Large intestine (tissue), 3 donors: ENCODE measurements around the gene ZNF385C. TPM values are rescaled to one million over a fixed set of nuclear protein-coding genes. Genes with fewer than 3 reads are reported as not detected.
"Not testable (repeated sequence)": the region's sequence is repeated elsewhere in the genome, so short reads cannot be mapped to it uniquely, and the experiment has no call there.

Experiments
- DNase-seq, 2 donors: peaks; one replicate each; pipeline versions ENCODE4 v3.0.0 to v3.0.0-alpha.2; 2013
- H3K27ac ChIP-seq: one replicate; pipeline ENCODE4 v1.5.1; 2013; ENCODE audit warnings: low read length
- H3K27me3 ChIP-seq: 2 replicates; pipeline ENCODE4 v1.6.1; 2013; ENCODE audit warnings: low read length; ENCODE audit not compliant: control insufficient read depth, insufficient read depth
- H3K36me3 ChIP-seq: 2 replicates; pipeline ENCODE4 v1.6.1; 2013; ENCODE audit warnings: low read length; ENCODE audit not compliant: control insufficient read depth, insufficient read depth
- H3K4me1 ChIP-seq: one replicate; pipeline ENCODE4 v1.6.1; 2013; ENCODE audit warnings: low read length; ENCODE audit not compliant: control insufficient read depth, insufficient read depth
- H3K4me3 ChIP-seq: one replicate; pipeline ENCODE4 v1.5.1; 2013; ENCODE audit warnings: low read length
- H3K9me3 ChIP-seq: one replicate; pipeline ENCODE4 v1.6.1; 2013; ENCODE audit warnings: mild to moderate bottlenecking, low read depth, low read length, moderate library complexity; ENCODE audit not compliant: control insufficient read depth
- WGBS: methylation state at CpG from one replicate; pipeline ENCODE4 v1.1.5; 2013; ENCODE audit warnings: low lambda C conversion rate; ENCODE audit not compliant: insufficient coverage; 5-methylcytosine and 5-hydroxymethylcytosine counted together
- polyA plus RNA-seq: library from polyadenylated mRNA; unstranded; fragments of 120-200 nt; gene quantifications from one replicate; pipeline ENCODE4 v1.2.1, GENCODE V29; 2013

ZNF385C gene
- polyA plus RNA-seq, 1 donor: 1.4 TPM

DNA sequence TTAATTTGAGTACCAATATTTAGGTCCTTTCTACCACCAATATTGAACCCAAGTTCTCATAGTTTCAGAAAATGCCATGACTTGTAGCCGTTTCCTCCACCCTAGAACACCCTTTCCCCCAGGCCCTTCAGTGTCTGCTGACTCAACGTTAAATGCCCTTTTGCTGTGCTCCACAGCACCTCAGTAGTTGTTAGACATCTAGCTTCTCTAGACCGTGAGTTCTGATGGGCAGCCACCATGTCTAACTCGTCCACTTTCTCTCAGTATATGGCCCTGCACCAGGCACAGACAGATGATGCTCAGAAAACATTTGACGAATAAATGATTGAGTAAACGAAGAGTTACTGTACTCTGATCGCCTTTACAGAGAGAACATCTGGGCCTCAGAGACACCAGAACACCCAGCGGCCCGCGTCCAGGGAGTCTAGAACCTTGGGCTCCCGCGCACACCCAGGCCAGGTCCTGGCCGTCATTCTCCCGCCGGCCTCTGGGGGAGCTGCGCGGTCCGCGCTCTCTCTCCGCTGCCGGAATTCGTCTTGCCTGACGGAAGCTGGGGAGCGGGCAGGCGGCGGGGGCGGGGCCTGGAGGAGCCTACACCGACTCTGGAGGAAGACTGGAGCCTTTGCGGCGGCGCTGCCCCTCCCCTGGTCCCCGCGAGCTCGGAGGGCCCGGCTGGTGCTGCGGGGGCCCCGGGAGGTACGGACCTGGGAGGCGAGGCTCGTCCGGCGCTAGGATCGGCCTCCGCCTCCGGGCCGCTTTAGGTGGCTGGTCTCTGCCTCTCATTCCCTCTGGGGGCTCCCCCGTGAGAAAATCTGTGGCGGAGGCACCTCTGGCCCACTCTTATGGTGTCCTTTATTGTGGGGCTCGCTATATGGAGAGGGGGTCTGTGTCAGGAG is 78.5 kb downstream of the ZNF385C start, which contains the start of gene NKIRAS2:
Gene NKIRAS2 (plus strand): TSS at position 582 of the 896 bp plus-strand sequence. CDS start 1,488 bp downstream, outside the sequence.
- Histone ChIP-seq H3K4me1 (peaks cover 24% of the 10 kb centered on the region), H3K9me3 (no peaks in the 10 kb centered on the region), H3K36me3 (peaks cover 24% of the 10 kb centered on the region), H3K4me3 (peak within 1 kb of the TSS; percentile 87), H3K27ac (peak within 1 kb of the TSS; percentile 79), H3K27me3 (no peaks in the 10 kb centered on the region)
- no CpG with 5 or more reads among the region's 49 CpGs for WGBS
- DNase-seq: peak; percentile 90 to 94

DNA sequence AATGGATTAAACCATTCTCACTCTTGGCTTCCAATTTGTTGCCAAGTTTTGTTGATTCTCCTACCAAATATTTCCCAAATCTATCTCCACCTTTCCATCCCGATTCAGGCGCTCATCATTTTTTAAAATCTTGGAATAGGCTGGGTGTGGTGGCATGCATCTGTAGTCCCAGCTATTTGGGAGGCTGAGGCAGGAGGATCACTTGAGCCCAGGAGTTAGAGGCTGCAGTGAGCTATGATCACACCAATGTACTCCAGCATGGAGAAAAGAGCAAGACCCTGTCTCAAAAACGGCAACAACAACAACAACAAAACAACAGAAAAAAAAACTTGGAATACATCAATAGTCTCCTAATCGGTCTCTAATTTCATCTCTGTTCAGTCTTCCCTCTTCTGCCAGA is 79.3 kb downstream of the ZNF385C start:
- H3K4me1 ChIP-seq: peaks cover 17% of the 10 kb centered on the region
- no peaks in the 10 kb centered on the region for H3K27me3 ChIP-seq
- no peak for DNase-seq
- H3K27ac ChIP-seq: no peak overlapping the region
- no peaks in the 10 kb centered on the region for H3K9me3 ChIP-seq
- WGBS: 100% methylated on average over 1 of the region's 4 CpGs
- no peak overlapping the region for H3K4me3 ChIP-seq
- H3K36me3 ChIP-seq: peaks cover 19% of the 10 kb centered on the region

- no peaks in the 10 kb centered on the region for H3K27me3 ChIP-seq
- H3K4me3 ChIP-seq: peak overlapping the region; percentile 98
- H3K27ac ChIP-seq: peak overlapping the region; percentile 82
- peaks cover 13% of the 10 kb centered on the region for H3K36me3 ChIP-seq
- H3K9me3 ChIP-seq: no peaks in the 10 kb centered on the region
- DNase-seq: no peak
- WGBS: no CpG with 5 or more reads among the region's 3 CpGs
- H3K4me1 ChIP-seq: peaks cover 15% of the 10 kb centered on the region
These were observed 79.9 kb downstream of the ZNF385C start for GRCh38 chr17:42018339-42018738.

- Histone ChIP-seq H3K4me1 (peaks cover 15% of the 10 kb centered on the region), H3K9me3 (no peaks in the 10 kb centered on the region), H3K4me3 (peak overlapping the region; percentile 98), H3K27me3 (no peaks in the 10 kb centered on the region), H3K27ac (peak overlapping the region; percentile 82), H3K36me3 (peaks cover 8% of the 10 kb centered on the region)
- no CpG with 5 or more reads among the region's 11 CpGs for WGBS
- DNase-seq: peak in 1 of 2 donors; percentile 56
These were observed 80.4 kb downstream of the ZNF385C start for GRCh38 chr17:42017866-42018200.

DNA sequence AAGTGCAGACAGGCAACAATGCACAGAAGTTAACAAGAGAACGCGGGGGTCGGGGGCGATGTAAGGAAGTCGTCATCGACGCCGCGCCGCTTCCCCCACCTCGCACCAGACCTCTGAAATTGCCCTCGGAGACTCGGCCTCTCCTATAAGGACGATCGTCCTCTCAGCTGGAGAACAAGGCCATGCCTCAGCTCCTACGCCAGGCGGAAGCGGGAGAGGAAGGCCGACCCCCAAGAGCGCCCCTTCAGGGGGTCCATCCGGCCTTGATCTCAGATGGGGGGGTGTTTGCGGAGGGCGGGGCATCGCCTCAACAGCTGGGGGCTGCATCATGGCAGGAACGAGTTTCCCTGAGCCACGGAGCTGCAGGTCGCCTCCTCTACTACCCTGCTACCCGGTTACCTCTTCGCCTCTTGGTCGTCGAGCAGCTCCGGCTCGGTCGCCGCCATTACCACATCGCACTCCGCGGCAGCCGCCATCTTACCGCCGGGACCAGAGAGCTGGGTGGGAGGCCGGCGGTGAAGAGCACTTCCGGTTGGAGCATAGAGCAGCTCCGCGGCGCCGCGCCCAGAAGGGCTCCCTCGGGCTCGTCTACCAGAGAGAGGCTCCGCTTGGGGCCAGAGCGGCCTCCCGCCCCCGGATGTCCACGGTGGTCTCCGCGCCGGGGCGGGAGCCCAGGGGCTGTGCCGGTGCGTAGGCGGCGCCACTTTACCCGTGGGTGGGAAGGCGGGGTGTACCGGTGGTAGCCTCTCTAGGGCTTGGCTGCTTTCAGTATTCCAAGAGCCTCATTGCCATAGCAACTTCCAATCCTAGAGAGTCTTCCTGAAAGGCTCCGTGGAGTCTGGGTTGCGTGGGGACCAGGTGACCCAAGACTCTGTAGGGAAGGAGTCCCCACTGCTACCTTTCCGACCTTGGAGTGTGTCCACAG is 81.1 kb downstream of the ZNF385C start, which contains the start of gene DNAJC7:
Gene DNAJC7 (minus strand): TSS at position 499 of the 925 bp plus-strand sequence. CDS start 23 bp downstream, at position 476.
- peak within 1 kb of the TSS; percentile 82 for H3K27ac ChIP-seq
- no peaks in the 10 kb centered on the region for H3K9me3 ChIP-seq
- no CpG with 5 or more reads among the region's 70 CpGs for WGBS
- H3K27me3 ChIP-seq: no peaks in the 10 kb centered on the region
- peaks cover 2% of the 10 kb centered on the region for H3K36me3 ChIP-seq
- DNase-seq: peak; percentile 91 to 96
- peak within 1 kb of the TSS; percentile 98 for H3K4me3 ChIP-seq
- H3K4me1 ChIP-seq: peaks cover 15% of the 10 kb centered on the region

DNA sequence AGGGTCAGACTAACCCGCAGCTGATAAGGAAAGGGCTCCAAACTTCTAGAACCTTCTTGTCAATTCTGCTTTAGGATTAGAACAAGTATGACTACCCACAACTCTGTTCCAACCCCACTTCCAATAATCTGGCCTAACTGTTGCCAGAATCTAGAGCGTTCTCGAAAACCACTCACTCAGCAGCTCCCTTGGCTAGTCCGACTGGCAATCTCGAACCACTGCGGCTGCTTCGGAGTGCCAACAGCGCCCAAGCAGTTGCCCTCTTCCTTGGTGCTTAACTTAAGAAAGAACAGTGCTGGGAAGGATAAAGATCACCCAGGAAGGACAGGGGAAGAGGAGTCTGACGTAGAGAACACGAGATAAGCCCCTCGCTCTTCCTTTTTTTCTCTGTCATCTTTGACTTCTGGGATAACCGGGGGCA is 81.9 kb downstream of the ZNF385C start:
- Histone ChIP-seq H3K9me3 (no peaks in the 10 kb centered on the region), H3K4me1 (peaks cover 15% of the 10 kb centered on the region), H3K4me3 (peak overlapping the region; percentile 98), H3K27ac (peak overlapping the region; percentile 82), H3K36me3 (no peaks in the 10 kb centered on the region), H3K27me3 (no peaks in the 10 kb centered on the region)
- WGBS: 0% methylated on average over 1 of the region's 12 CpGs
- peak in 1 of 2 donors; percentile 62 for DNase-seq

DNA sequence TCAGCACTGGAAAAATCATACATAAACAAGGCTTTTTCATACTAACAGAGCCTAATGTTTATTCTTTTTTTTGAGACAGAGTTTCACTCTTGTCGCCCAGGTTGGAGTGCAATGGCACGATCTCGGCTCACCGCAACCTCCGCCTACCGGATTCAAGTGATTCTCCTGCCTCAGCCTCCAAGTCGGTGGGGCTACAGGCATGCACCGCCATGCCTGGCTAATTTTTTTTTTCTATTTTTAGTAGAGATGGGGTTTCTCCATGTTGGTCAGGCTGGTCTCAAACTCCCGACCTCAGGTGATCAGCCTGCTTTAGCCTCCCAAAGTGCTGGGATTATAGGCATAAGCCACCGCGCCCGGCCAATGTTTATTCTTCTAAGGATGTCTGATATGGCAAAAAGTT is 84.5 kb downstream of the ZNF385C start:
- H3K9me3 ChIP-seq, H3K36me3 ChIP-seq, H3K27me3 ChIP-seq, DNase-seq, H3K4me3 ChIP-seq, H3K27ac ChIP-seq: not testable (repeated sequence)
- 97% methylated on average over 6 of the region's 12 CpGs for WGBS
- peaks cover 10% of the 10 kb centered on the region for H3K4me1 ChIP-seq

DNA sequence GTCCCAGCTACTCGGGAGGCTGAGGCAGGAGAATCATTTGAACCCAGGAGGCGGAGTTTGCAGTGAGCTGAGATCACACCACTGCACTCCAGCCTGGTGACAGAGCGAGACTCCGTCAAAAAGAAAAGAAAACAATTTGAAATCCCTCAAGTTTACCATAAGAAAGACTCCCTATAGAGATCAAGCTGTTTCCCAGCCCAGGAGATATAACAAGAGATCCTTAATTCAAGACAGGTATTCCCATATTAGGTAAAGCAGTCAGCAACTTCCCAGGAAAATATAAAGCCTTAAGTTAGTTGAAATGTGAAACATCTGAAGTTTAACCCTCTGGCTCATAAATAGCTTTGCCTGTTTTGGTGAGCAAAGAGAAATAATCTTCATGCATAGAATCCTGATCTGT is 85.9 kb downstream of the ZNF385C start:
- not testable (repeated sequence) for H3K4me1 ChIP-seq, H3K27ac ChIP-seq
- no CpG with 5 or more reads among the region's 4 CpGs for WGBS

DNA sequence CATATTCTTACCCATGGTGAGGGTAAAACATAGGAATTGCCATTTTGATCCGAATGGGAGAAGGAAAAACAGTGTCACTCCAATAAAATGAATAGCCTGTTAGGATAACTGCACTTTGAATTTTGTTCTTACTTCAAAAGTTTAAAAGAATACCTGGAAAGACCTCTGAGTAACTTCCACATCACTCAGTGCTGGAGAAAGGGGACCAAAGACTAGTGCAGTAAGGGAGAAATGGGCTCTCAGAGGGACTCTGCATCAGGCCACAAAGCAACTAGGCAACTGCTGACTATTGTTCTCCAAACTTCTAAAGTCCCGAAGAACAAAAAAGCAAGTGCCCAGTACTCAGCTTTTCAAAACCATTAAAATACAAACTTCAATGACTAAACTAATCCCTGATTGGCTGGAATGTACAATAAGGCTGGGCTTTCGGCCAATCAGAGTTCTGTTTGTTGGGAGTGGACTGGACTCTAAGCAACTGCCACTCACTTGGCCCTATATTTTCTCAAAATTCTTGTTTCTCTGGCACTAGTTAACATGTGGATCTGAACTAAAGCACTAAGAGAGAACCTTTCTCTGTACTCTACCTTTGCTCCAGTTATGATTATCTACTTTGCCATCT is 87.3 kb downstream of the ZNF385C start:
- H3K27ac ChIP-seq: no peak overlapping the region
- no peaks in the 10 kb centered on the region for H3K27me3 ChIP-seq
- 100% methylated on average over 1 of the region's 3 CpGs for WGBS
- H3K36me3 ChIP-seq: peaks cover 3% of the 10 kb centered on the region
- H3K4me1 ChIP-seq: peaks cover 2% of the 10 kb centered on the region
- no peaks in the 10 kb centered on the region for H3K9me3 ChIP-seq
- H3K4me3 ChIP-seq: no peak overlapping the region
- DNase-seq: no peak

More for the DNA sequence above, 85.9 kb downstream of the ZNF385C start:
- not testable (repeated sequence) for H3K36me3 ChIP-seq, H3K27me3 ChIP-seq, DNase-seq, H3K9me3 ChIP-seq, H3K4me3 ChIP-seq

GRCh38 chr17:42010266-42010680 is 88.0 kb downstream of the ZNF385C start:
- H3K27ac ChIP-seq, H3K36me3 ChIP-seq, H3K9me3 ChIP-seq, H3K27me3 ChIP-seq, DNase-seq, H3K4me3 ChIP-seq, H3K4me1 ChIP-seq: not testable (repeated sequence)
- no CpG with 5 or more reads among the region's 9 CpGs for WGBS
